ENCODE measurements around the gene NPAS2.

NPAS2 gene

DNA sequence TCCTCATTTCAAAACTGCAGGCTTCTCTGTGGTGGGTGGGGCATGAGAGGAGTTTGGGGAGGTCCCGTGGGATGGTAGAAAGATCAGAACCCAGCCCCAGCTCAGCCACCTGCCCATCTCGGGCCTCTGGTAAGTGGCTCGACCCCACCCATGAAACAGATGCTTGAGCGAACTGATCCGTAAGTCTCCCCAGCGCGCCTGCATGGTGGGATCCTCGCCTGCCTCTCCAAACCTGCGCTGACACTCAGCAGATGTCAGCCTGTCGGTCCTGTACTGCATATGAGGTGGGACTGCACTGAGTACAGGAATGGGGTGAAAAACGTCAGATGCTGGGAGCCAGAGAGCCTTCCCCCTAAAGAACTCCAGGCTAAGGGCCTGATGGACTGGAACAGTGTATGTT lies 166.2 kb downstream of the NPAS2 start:
- Histone ChIP-seq H3K4me1 (ENCODE audit: insufficient read depth, low read length, poor library complexity, severe bottlenecking) (no peaks in the 10 kb centered on the region), H3K27me3 (ENCODE audit: insufficient read depth, low read length, poor library complexity, severe bottlenecking) (no peaks in the 10 kb centered on the region), H3K9me3 (ENCODE audit: insufficient read depth, low read depth, low read length) (no peaks in the 10 kb centered on the region), H2AFZ (ENCODE audit: low read length) (no peak overlapping the region), H3K4me3 (ENCODE audit: low read length, poor library complexity, severe bottlenecking) (no peak overlapping the region), H3F3A (ENCODE audit: low read depth) (no peaks in the 10 kb centered on the region), H4K20me1 (ENCODE audit: insufficient read depth, low read length, poor library complexity, severe bottlenecking) (no peaks in the 10 kb centered on the region), H3K9ac (ENCODE audit: low read depth, low read length, poor library complexity, severe bottlenecking) (no peak overlapping the region), H3K4me2 (ENCODE audit: low read depth, low read length, poor library complexity, severe bottlenecking) (no peak overlapping the region), H3K79me2 (ENCODE audit: insufficient read depth, low read length) (no peaks in the 10 kb centered on the region), H3K9me2 (replicated peaks; ENCODE audit: low read depth, low read length) (no peaks in the 10 kb centered on the region), H3K36me3 (ENCODE audit: insufficient read depth, low read length) (no peaks in the 10 kb centered on the region)
- TF ChIP-seq, protein P1, sequence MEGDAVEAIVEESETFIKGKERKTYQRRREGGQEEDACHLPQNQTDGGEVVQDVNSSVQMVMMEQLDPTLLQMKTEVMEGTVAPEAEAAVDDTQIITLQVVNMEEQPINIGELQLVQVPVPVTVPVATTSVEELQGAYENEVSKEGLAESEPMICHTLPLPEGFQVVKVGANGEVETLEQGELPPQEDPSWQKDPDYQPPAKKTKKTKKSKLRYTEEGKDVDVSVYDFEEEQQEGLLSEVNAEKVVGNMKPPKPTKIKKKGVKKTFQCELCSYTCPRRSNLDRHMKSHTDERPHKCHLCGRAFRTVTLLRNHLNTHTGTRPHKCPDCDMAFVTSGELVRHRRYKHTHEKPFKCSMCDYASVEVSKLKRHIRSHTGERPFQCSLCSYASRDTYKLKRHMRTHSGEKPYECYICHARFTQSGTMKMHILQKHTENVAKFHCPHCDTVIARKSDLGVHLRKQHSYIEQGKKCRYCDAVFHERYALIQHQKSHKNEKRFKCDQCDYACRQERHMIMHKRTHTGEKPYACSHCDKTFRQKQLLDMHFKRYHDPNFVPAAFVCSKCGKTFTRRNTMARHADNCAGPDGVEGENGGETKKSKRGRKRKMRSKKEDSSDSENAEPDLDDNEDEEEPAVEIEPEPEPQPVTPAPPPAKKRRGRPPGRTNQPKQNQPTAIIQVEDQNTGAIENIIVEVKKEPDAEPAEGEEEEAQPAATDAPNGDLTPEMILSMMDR (conservative IDR thresholded peaks at IDR 0.05; ENCODE audit: low read length) = no peak
- no peak for TF ChIP-seq EZH2phosphoT487 (IDR thresholded peaks at IDR 0.05; ENCODE audit: borderline replicate concordance)

DNA sequence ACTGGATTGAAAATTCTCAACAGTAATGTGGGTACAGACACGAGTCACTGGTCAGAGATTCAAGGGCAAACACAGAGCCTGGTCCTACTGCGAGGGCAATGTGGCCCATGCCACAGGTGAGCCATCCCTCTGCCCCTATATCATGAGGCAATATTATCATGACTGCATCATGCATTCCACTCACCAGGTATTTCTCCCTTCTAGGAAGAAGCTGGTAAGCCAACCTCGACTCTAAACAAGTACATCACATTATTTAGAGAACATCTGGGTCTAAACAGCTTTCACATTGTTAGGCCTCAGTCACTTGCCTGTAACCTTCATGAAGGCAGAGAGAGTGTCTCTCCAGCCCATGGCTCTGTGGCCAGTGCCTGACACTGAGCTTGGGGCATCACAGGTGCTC lies 167.6 kb downstream of the NPAS2 start:
- H4K20me1 ChIP-seq (ENCODE audit: insufficient read depth, low read length, poor library complexity, severe bottlenecking) = no peaks in the 10 kb centered on the region
- TF ChIP-seq EZH2phosphoT487 (IDR thresholded peaks at IDR 0.05; ENCODE audit: borderline replicate concordance) = no peak
- TF ChIP-seq, protein P1 (conservative IDR thresholded peaks at IDR 0.05; ENCODE audit: low read length) = no peak
- no peaks in the 10 kb centered on the region for H3K4me1 ChIP-seq (ENCODE audit: insufficient read depth, low read length, poor library complexity, severe bottlenecking)
- H3K4me3 ChIP-seq (ENCODE audit: low read length, poor library complexity, severe bottlenecking) = no peak overlapping the region
- H3K9me2 ChIP-seq (replicated peaks; ENCODE audit: low read depth, low read length) = no peaks in the 10 kb centered on the region
- H3K9ac ChIP-seq (ENCODE audit: low read depth, low read length, poor library complexity, severe bottlenecking) = no peak overlapping the region
- H3K79me2 ChIP-seq (ENCODE audit: insufficient read depth, low read length) = no peaks in the 10 kb centered on the region
- H3F3A ChIP-seq (ENCODE audit: low read depth) = no peaks in the 10 kb centered on the region
- H3K9me3 ChIP-seq (ENCODE audit: insufficient read depth, low read depth, low read length) = no peaks in the 10 kb centered on the region
- H3K36me3 ChIP-seq (ENCODE audit: insufficient read depth, low read length) = no peaks in the 10 kb centered on the region
- no peak overlapping the region for H2AFZ ChIP-seq (ENCODE audit: low read length)
- no peaks in the 10 kb centered on the region for H3K27me3 ChIP-seq (ENCODE audit: insufficient read depth, low read length, poor library complexity, severe bottlenecking)
- H3K4me2 ChIP-seq (ENCODE audit: low read depth, low read length, poor library complexity, severe bottlenecking) = no peak overlapping the region

GRCh38 chr2:100987974-100988373 lies 168.0 kb downstream of the NPAS2 start:
- Histone ChIP-seq H3K27me3 (ENCODE audit: insufficient read depth, low read length, poor library complexity, severe bottlenecking) (no peaks in the 10 kb centered on the region), H3K9me2 (replicated peaks; ENCODE audit: low read depth, low read length) (no peaks in the 10 kb centered on the region), H3K4me1 (ENCODE audit: insufficient read depth, low read length, poor library complexity, severe bottlenecking) (no peaks in the 10 kb centered on the region), H3K4me2 (ENCODE audit: low read depth, low read length, poor library complexity, severe bottlenecking) (no peak overlapping the region), H3K4me3 (ENCODE audit: low read length, poor library complexity, severe bottlenecking) (no peak overlapping the region), H3K36me3 (ENCODE audit: insufficient read depth, low read length) (no peaks in the 10 kb centered on the region), H2AFZ (ENCODE audit: low read length) (no peak overlapping the region), H3K79me2 (ENCODE audit: insufficient read depth, low read length) (no peaks in the 10 kb centered on the region), H4K20me1 (ENCODE audit: insufficient read depth, low read length, poor library complexity, severe bottlenecking) (no peaks in the 10 kb centered on the region), H3K9me3 (ENCODE audit: insufficient read depth, low read depth, low read length) (no peaks in the 10 kb centered on the region), H3F3A (ENCODE audit: low read depth) (no peaks in the 10 kb centered on the region), H3K9ac (ENCODE audit: low read depth, low read length, poor library complexity, severe bottlenecking) (no peak overlapping the region)
- TF ChIP-seq, protein P1 (conservative IDR thresholded peaks at IDR 0.05; ENCODE audit: low read length) = no peak
- TF ChIP-seq EZH2phosphoT487 (IDR thresholded peaks at IDR 0.05; ENCODE audit: borderline replicate concordance) = no peak

Measured in Loucy (cell line).